Activated T-cell treated with anti-CD3 and anti-CD28 coated beads, Interleukin-2, amount 50 U/mL, for 72 hours (primary cell): Measurements from ENCODE around the gene SARDH. TPM values are rescaled to one million over a fixed set of nuclear protein-coding genes. Genes with fewer than 3 reads are reported as not detected.

Experiments
- ATAC-seq, 2 donors: fragments of 150-1000 bp; cut with Tn5 transposase; replicated peaks in 1 of 2; 2 replicates each; pipeline ENCODE4 v1.10.0; 2021; ENCODE audit warnings: moderate library complexity in 2 of 2, mild to moderate bottlenecking in 1 of 2
- DNase-seq, 2 donors: peaks; one replicate each; pipeline ENCODE4 v3.0.0; 2021 to 2022; ENCODE audit warnings: mixed read lengths in 1 of 2
- H3K27ac Mint-ChIP-seq: one replicate; pipeline ENCODE4 v1.8.0; 2022; ENCODE audit warnings: mild to moderate bottlenecking, moderate library complexity, mixed read lengths
- H3K27me3 Mint-ChIP-seq: one replicate; pipeline ENCODE4 v1.8.0; 2022; ENCODE audit warnings: low read depth, mixed read lengths
- H3K36me3 Mint-ChIP-seq, 2 donors: one replicate each; pipeline ENCODE4 v1.8.0; 2022; ENCODE audit warnings: mixed read lengths in 2 of 2, mild to moderate bottlenecking in 1 of 2; ENCODE audit not compliant: insufficient read depth in 2 of 2
- H3K4me1 Mint-ChIP-seq: one replicate; pipeline ENCODE4 v1.8.0; 2022; ENCODE audit warnings: low read depth, mixed read lengths
- H3K4me3 Mint-ChIP-seq, 2 donors: one replicate each; pipeline ENCODE4 v1.8.0; 2022; ENCODE audit warnings: mild to moderate bottlenecking in 2 of 2, mixed read lengths in 2 of 2, moderate library complexity in 2 of 2
- H3K9me3 Mint-ChIP-seq, 2 donors: one replicate each; pipeline ENCODE4 v1.8.0; 2022; ENCODE audit warnings: mixed read lengths in 2 of 2
- total RNA-seq, 2 donors: library from RNA; stranded (reverse); gene quantifications; one replicate each; pipeline ENCODE4 v1.2.3, GENCODE V29; 2022

SARDH gene
- total RNA-seq, 2 donors from 2014 or later = 1.6 to 4.7 TPM

DNA sequence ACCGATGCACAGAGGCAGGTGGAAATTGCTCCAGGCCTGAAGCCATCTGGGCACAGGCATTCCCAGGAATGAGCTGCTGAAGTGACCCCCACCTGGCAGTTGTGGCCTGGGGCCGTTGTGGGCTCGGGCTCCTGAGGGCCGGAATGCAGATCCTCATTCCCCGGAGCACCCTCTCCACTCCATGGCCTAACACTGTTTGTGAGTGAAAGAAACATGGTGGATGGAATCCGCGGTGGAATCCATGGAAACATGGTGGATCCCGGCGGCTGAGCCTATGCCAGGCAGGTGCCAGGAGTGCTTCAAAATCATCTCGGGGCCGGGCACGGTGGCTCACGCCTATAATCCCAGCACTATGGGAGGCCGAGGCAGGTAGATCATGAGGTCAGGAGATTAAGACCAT is 3.6 kb upstream of the SARDH start:
- no peak for ATAC-seq
- H3K27me3 Mint-ChIP-seq = peaks cover 13% of the 10 kb centered on the region
- H3K9me3 Mint-ChIP-seq = no peaks in the 10 kb centered on the region
- no peak overlapping the region for H3K27ac Mint-ChIP-seq
- no peaks in the 10 kb centered on the region for H3K36me3 Mint-ChIP-seq
- no peak for DNase-seq
- H3K4me1 Mint-ChIP-seq = peaks cover 3% of the 10 kb centered on the region
- no peak overlapping the region for H3K4me3 Mint-ChIP-seq

DNA sequence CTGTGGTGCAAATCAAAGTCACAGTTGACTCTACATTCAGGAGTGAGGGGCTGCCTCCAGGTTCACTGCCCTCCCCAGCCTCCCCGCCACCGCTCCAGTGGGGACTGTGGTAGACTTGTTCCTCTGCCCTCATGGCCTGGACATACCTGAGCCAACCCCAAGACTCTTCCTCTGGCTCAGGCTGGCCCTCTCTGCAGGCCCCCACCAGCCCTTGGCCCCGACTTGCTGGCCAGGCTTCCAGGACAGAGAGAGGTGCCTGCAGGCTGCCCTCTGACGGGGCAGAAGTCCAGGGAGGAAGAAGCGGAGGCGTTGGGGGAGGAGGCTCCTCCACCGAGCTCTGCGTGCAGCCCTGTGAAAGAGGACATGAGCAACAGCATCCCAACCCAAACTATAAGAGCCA is 2.8 kb upstream of the SARDH start:
- Mint-ChIP-seq H3K9me3 (no peaks in the 10 kb centered on the region), H3K27ac (no peak overlapping the region), H3K36me3 (no peaks in the 10 kb centered on the region), H3K4me3 (no peak overlapping the region), H3K4me1 (peaks cover 3% of the 10 kb centered on the region), H3K27me3 (peaks cover 5% of the 10 kb centered on the region)
- DNase-seq = no peak
- no peak for ATAC-seq

DNA sequence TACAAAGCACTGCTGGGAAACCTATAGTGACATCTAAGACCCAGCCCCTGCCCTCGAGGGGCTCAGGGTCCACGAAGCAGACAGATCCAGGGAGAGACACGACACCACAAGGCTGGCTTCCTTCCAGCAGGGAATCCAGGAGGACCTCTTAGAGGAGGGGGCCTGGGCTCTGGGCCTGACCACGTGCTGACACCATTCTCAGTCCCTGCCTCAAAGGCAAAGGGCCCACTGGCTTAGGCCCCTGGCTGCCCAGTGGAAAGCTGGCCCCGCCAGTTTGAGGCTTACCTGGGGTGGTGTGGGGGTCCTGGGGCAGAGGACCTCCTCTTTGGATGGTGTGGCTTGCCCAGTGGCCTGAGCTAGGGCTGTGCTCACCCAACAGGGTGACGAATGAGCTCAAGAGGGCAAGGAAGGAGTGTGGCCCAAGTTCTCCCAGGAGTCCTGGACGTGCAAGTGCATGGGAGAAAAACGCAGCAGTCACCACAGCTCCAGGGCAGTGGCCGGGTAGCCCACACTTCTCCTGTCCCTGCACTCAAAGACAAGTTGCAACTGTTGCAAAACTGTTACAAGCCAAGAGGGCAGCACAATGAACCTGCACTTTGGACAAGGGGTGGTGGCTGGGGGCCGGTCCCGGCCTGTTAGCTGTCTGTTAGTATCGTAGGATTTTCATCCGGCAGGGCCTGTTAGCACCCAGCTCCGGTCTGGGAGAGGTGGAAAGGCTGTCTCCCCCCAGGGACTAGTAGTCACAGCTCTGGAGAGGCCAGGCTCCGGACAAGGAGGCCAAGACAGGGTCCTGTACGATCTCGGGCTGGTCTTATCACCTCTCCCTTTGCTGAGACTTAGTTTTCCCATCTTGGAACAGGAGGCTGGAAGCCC is 1.5 kb upstream of the SARDH start:
- DNase-seq (no peak), ATAC-seq (no peak)
- Mint-ChIP-seq H3K4me1 (peaks cover 3% of the 10 kb centered on the region), H3K27me3 (no peaks in the 10 kb centered on the region), H3K36me3 (no peaks in the 10 kb centered on the region), H3K9me3 (no peaks in the 10 kb centered on the region), H3K27ac (no peak overlapping the region), H3K4me3 (no peak overlapping the region)

DNA sequence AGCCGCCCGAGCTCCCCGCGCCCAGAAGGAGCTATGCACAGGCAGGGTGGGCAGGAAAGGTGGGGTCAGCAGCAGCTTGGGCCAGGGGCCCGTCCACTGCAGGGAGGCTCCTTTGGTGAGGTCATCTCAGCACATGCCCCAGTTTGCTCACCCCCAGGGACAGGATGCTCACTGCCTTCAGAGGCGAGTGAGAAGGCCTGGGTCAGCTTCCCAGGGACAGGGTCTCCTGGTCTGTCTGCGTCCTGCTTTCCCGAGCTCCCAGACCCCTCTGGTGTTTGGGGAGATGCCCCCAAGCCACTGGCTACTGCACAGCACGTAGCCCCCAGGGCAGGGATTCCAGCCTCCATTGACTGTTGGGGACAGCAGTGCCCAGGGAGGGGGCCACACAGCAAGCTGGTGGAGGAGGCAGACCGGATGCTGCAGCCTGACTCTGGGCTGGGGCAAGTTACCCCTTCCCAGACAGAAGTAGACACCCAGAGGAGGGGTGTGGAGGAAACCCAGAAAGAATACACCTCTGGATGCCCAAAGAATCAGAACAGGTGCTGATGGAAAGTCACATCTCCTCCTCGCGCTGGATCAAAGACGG is 581 bp upstream of the SARDH start:
- no peak overlapping the region for H3K27ac Mint-ChIP-seq
- no peaks in the 10 kb centered on the region for H3K36me3 Mint-ChIP-seq
- peaks cover 3% of the 10 kb centered on the region for H3K4me1 Mint-ChIP-seq
- no peak for ATAC-seq
- H3K9me3 Mint-ChIP-seq = no peaks in the 10 kb centered on the region
- no peaks in the 10 kb centered on the region for H3K27me3 Mint-ChIP-seq
- DNase-seq = no peak
- peak overlapping the region; percentile 46 to 61 for H3K4me3 Mint-ChIP-seq

DNA sequence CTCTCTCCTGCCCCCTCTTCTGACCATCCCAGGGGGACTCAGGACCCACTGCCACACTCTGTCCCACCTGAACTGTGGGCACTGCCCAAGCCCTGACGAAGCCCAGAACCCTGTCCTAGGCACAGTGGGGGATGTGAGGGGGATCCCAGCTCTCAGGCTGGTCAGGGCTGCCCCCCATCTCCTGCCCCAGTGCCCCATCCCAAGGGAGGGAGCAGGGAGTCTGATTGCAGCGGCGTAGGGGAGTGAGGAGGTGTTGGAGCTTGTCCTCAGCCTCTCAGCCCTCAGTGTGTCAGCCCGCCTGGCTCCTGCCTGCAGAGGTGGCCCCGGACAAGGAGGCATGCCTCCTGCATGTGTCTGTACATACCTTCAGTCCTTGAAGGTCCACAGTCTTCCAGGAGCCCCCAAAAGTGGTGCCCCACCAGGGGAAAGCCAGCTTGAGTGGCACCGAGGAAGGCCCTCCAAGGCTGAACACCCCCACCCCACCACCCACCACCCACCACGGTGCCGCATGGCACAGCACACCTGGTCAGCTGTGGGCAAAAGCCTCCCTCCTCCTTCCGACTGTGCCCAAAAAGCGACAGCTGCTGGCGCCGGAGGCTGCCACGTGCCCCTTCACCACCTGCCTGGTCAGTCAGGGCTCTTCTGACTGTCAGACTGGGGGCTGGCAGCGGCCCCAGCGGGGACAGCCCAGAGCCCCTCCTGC is 930 bp downstream of the SARDH start:
- no peak for DNase-seq
- Mint-ChIP-seq H3K4me3 (no peak overlapping the region), H3K27me3 (no peaks in the 10 kb centered on the region)

DNA sequence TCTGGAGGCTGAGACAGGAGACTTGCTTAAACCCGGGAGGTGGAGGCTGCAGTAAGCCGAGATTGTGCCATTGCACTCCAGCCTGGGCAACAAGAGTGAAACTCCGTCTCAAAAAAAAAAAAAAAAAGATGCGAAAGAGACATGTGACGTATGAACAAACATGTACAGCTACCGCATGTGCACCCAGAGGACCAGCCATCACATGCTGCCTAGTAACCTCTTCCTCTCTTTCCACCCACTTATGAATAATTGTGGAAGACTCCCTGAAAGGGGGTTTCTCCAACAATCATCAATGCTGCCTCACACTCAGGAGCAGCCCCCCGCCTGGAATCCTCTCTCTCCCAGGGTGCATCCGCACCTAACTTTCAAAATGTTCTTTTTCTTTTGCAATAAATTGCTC is 2.2 kb downstream of the SARDH start:
- ATAC-seq (no peak), DNase-seq (no peak)
- peaks cover 3% of the 10 kb centered on the region for H3K4me1 Mint-ChIP-seq
- H3K4me3 Mint-ChIP-seq = no peak overlapping the region
- H3K27me3 Mint-ChIP-seq = no peaks in the 10 kb centered on the region
- no peak overlapping the region for H3K27ac Mint-ChIP-seq
- H3K9me3 Mint-ChIP-seq = no peaks in the 10 kb centered on the region
- no peaks in the 10 kb centered on the region for H3K36me3 Mint-ChIP-seq

More for the DNA sequence above, 930 bp downstream of the SARDH start:
- no peak overlapping the region for H3K27ac Mint-ChIP-seq
- no peak for ATAC-seq
- H3K9me3 Mint-ChIP-seq = no peaks in the 10 kb centered on the region
- peaks cover 3% of the 10 kb centered on the region for H3K4me1 Mint-ChIP-seq
- H3K36me3 Mint-ChIP-seq = no peaks in the 10 kb centered on the region

DNA sequence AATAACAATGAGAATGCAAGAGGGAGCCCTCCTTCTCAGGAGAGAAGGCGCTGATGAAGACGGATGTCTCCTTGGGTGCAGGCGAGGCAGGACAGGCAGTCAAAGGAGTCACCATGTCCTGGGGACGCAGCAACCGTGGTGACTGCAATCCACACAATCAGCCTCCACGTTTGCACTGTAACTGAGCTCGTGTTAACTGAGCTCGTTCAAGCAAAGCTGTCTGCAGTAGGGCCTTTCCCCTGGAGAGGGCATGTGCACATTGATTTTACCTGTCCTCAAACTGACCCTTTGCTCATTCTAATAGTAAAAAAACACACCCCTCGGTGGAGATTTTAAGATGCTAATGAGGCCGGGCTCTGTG is 2.8 kb downstream of the SARDH start:
- Mint-ChIP-seq H3K4me3 (no peak overlapping the region), H3K27me3 (no peaks in the 10 kb centered on the region), H3K4me1 (peaks cover 3% of the 10 kb centered on the region), H3K36me3 (no peaks in the 10 kb centered on the region), H3K9me3 (no peaks in the 10 kb centered on the region), H3K27ac (no peak overlapping the region)
- DNase-seq (no peak), ATAC-seq (no peak)

DNA sequence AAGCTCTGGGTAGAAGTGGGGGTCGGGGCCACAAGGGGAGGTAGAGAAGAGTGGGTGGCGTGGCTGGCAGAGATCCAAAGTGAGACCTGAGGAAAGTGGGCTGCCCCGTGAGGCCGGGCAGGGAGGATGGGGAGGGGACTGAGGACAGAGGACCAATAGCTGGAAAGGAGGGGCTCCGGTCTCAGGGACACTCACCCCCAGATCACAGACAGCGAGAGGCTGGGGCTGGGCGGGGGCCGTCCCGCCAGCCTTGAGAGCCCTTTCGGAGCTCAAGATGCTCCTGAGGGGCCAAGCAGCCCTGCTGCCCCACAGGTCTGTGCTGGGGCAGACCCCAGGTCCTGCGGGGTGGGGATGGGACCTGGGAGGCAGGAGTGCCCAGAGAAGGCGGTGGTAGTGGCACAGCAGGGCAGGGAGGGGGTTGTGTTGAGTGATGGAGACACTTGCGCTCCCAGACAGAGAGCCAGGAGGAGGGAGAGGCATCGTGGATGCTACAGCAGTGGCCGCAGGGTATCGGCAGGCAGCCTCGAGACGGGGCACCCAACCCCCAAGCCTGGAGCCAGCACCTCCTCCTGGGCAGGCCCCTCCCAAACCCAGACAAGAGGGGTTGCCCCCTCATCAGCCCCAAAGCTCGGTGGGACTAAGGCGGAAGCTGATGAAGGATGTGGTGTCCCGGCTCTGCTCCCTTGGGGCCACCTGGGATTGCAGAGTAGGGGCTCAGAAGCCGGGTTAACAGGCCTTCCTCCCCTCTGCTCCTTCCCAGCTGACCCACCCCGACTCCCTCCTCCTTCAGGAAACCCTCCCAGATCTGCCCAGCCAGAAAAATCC is 3.4 kb downstream of the SARDH start:
- Mint-ChIP-seq H3K27me3 (no peaks in the 10 kb centered on the region), H3K36me3 (no peaks in the 10 kb centered on the region), H3K27ac (no peak overlapping the region), H3K4me1 (peaks cover 3% of the 10 kb centered on the region), H3K9me3 (no peaks in the 10 kb centered on the region), H3K4me3 (no peak overlapping the region)
- DNase-seq (no peak), ATAC-seq (no peak)

DNA sequence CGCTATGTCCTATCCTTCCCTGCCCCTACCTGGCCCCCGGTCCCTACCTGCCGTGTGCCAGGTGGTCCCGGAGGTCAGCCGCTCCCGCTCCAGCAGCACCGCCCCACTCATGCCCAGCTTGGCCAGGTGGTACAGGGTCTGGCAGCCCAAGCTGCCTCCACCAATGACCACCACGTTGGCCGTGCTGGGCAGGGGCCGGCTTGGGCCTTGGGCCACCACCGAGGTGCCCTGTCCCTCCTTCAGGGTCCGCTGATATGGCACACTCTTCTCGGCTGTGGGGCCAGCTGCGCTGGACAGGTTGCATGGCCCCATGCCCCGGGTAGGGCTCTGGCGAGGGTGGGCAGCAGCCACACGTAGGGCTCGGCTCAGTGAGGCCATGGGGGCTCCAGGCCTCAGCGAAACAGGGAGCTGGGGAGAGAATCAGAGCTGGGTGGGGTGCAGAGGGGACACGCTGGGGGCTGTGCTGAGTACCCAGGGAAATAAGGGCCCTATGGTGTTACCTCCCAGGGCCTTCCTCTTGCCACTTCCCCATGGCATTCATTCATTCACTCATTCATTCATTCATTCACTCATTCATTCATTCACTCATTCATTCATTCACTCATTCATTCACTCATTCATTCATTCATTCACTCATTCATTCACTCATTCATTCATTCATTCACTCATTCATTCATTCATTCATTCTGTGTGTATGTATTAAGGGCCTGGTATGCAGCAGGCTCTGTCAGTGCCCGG is 4.2 kb downstream of the SARDH start:
- DNase-seq (no peak), ATAC-seq (no peak)

DNA sequence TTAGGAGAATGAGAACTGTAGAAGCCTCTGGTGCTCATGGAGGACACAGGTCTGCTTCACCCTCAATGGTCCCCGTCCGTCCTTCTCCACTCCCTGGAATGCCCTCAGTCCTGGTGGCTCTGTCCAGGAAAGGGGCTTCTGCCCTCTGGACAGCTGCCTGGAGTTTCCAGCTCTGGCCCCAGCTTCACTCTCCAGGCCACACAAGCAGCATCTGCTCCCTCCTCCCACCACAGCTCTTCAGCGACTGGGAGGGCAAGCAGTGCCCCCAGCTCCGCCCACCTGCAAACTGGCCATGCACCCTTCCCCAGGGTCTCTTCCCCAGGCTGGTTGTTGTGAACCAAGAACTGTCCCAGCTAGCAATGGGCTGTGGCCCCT is 4.7 kb downstream of the SARDH start:
- Mint-ChIP-seq H3K4me3 (no peak overlapping the region), H3K4me1 (peaks cover under 1% of the 10 kb centered on the region), H3K36me3 (no peaks in the 10 kb centered on the region), H3K9me3 (no peaks in the 10 kb centered on the region), H3K27me3 (no peaks in the 10 kb centered on the region), H3K27ac (no peak overlapping the region)
- ATAC-seq (no peak), DNase-seq (no peak)

More for the DNA sequence above, 4.2 kb downstream of the SARDH start:
- no peaks in the 10 kb centered on the region for H3K27me3 Mint-ChIP-seq
- no peaks in the 10 kb centered on the region for H3K9me3 Mint-ChIP-seq
- no peaks in the 10 kb centered on the region for H3K36me3 Mint-ChIP-seq
- no peak overlapping the region for H3K4me3 Mint-ChIP-seq
- peaks cover 3% of the 10 kb centered on the region for H3K4me1 Mint-ChIP-seq
- H3K27ac Mint-ChIP-seq = no peak overlapping the region

DNA sequence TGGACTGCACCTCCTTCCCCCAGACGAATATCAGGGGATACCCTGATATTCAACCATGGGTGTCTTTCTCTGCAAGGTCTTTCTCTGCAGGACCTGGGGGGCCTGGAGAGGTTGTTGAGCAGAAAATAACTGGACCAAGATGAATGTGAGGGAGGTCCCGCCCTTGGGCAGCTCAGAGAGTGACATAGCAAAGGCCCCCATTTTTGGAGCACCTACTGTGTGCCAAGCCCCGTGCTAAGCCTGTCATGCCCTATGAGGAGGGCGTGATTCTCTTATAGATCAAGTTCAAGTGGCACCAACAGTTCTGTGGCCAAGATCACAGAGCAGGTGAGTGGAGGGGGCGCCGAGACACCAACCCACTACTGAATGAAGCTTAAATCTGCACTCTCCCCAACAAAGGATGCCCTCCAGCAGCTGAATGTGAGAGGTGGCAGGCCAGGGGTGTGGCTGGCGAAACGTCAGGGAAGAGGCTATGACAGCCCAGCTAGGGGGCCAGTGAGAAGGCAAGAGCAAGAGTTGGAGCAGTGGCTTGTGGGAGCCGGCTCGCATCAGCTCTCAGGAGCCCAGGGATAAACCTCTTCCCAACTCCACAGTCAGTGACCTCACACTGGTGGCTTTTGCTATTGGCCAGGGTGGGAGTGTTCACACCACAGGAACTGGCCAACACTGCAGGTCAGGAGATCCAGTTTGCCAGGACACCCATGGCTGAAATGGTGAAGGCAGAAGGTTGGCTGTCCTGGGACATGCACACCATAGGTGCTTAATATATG is 5.3 kb downstream of the SARDH start:
- Mint-ChIP-seq H3K27me3 (no peaks in the 10 kb centered on the region), H3K4me3 (no peak overlapping the region), H3K36me3 (no peaks in the 10 kb centered on the region), H3K27ac (no peak overlapping the region), H3K4me1 (no peaks in the 10 kb centered on the region), H3K9me3 (no peaks in the 10 kb centered on the region)
- ATAC-seq (no peak), DNase-seq (no peak)
